Fibroblast of mammary gland (primary cell): ENCODE data around the gene PECR.
A peak's percentile ranks its signal among the peaks of the same experiment; 100 is the strongest.

Experiments
- DNase-seq: peaks from one replicate; pipeline ENCODE4 v3.0.0-alpha.2; 2010; ENCODE audit warnings: low read depth
- H3K4me3 ChIP-seq: 2 replicates; pipeline ENCODE4 v1.5.1; 2011; ENCODE audit warnings: low read depth, mild to moderate bottlenecking, low read length, moderate library complexity; ENCODE audit not compliant: control insufficient read depth
- CTCF ChIP-seq: conservative IDR thresholded peaks from 2 replicates; pipeline ENCODE4 v1.5.1; 2011; ENCODE audit warnings: low read depth, low read length, inconsistent platforms; ENCODE audit not compliant: control insufficient read depth, insufficient read depth

The PECR gene

GRCh38 chr2:216024779-216025336, 56.8 kb downstream of the PECR start:
- no peak for TF ChIP-seq CTCF
- H3K4me3 ChIP-seq, result no peak overlapping the region
- DNase-seq, result no peak

GRCh38 chr2:216023055-216023648, 58.5 kb downstream of the PECR start:
- TF ChIP-seq CTCF, result peak; percentile 79
- no peak overlapping the region for H3K4me3 ChIP-seq
- DNase-seq, result peak; percentile 61

DNA sequence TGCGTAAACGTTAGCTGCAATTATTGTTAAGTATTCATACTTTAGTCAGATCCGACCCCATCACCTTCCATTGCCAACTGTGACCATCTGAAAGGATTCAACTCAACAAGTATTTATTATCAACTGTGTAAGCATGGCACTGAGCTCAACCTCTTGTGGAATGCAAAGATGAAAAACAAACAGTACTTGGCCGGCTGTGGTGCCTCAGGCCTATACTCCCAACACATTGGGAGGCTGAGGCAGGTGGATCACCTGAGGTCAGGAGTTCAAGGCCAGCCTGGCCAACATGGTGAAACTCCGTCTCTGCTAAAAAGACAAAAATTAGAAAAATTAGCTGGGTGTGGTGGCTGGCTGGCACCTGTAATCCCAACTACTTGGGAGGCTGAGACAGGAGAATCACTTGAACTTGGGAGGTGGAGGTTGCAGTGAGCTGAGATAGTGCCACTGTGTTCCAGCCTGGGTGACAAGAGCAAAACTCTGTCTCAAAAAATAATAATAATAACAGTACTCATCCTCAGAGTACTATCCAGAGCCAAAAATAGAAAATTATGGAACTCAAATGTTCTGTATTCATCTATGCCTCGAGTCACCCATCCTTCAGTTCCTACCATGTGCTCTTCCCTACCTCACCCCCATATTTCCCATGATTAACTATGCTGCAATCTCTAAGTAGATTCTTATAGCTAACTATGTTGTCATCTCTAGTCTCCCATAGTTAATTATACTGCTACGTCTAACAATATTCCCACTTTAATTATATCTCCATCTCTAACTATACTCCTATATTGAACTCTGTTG, 59.6 kb downstream of the PECR start:
- no peak for TF ChIP-seq CTCF
- DNase-seq, result no peak

GRCh38 chr2:216018709-216019108, 62.9 kb downstream of the PECR start:
- no peak for DNase-seq
- H3K4me3 ChIP-seq, result no peak overlapping the region
- TF ChIP-seq CTCF, result no peak

More for the DNA sequence above, 59.6 kb downstream of the PECR start:
- H3K4me3 ChIP-seq, result no peak overlapping the region

DNA sequence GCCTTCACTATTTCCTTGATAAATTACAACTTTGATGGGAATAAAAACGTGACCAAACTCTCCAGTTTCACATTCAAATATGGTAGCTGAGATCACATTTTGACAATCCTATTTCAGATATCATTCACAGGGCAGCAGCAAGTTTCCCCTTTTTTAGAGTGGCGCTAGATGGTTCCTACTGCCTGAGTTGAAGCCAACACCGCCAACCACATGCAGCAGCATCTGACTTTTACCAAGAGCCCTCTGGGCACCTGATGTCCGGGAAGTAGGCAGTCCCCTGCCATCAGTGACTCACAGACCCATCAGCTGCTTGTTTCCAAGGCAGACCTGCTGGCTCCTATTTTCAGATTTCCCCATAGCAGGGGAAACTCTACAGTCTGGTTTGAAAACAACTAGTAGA, 64.2 kb downstream of the PECR start:
- peak; percentile 31 for DNase-seq
- TF ChIP-seq CTCF, result no peak

GRCh38 chr2:216016581-216016980, 65.0 kb downstream of the PECR start:
- no peak for TF ChIP-seq CTCF
- H3K4me3 ChIP-seq, result no peak overlapping the region
- no peak for DNase-seq

More for the DNA sequence above, 64.2 kb downstream of the PECR start:
- no peak overlapping the region for H3K4me3 ChIP-seq
